Measurements from ENCODE around the gene GNG7.

Gene GNG7

GRCh38 chr19:2600914-2601870 is 101.3 kb downstream of the GNG7 start:
- Histone ChIP-seq H3K9me3 (ENCODE audit: control insufficient read depth, insufficient read depth, low read length) (no peaks in the 10 kb centered on the region), H3K4me3 (ENCODE audit: low read length) (no peak overlapping the region), H3K4me1 (ENCODE audit: control insufficient read depth, insufficient read depth, low read length) (no peaks in the 10 kb centered on the region), H3K27ac (ENCODE audit: low read length) (no peak overlapping the region), H3K27me3 (ENCODE audit: control insufficient read depth, insufficient read depth, low read length) (no peaks in the 10 kb centered on the region), H3K36me3 (ENCODE audit: control insufficient read depth, insufficient read depth, low read length) (no peaks in the 10 kb centered on the region)
- WGBS (ENCODE audit: insufficient coverage, insufficient read length), result no CpG with 5 or more reads among the region's 20 CpGs
- DNase-seq (ENCODE audit: low read depth, low spot score), result no peak

GRCh38 chr19:2594319-2594718 is 108.2 kb downstream of the GNG7 start:
- no peaks in the 10 kb centered on the region for H3K27me3 ChIP-seq (ENCODE audit: control insufficient read depth, insufficient read depth, low read length)
- no peak overlapping the region for H3K27ac ChIP-seq (ENCODE audit: low read length)
- no peaks in the 10 kb centered on the region for H3K36me3 ChIP-seq (ENCODE audit: control insufficient read depth, insufficient read depth, low read length)
- no peaks in the 10 kb centered on the region for H3K4me1 ChIP-seq (ENCODE audit: control insufficient read depth, insufficient read depth, low read length)
- WGBS (ENCODE audit: insufficient coverage, insufficient read length), result no CpG with 5 or more reads among the region's 7 CpGs
- no peak for DNase-seq (ENCODE audit: low read depth, low spot score)
- no peak overlapping the region for H3K4me3 ChIP-seq (ENCODE audit: low read length)
- no peaks in the 10 kb centered on the region for H3K9me3 ChIP-seq (ENCODE audit: control insufficient read depth, insufficient read depth, low read length)

- Histone ChIP-seq H3K9me3 (ENCODE audit: control insufficient read depth, insufficient read depth, low read length) (no peaks in the 10 kb centered on the region), H3K4me3 (ENCODE audit: low read length) (no peak overlapping the region), H3K27me3 (ENCODE audit: control insufficient read depth, insufficient read depth, low read length) (no peaks in the 10 kb centered on the region), H3K27ac (ENCODE audit: low read length) (no peak overlapping the region), H3K4me1 (ENCODE audit: control insufficient read depth, insufficient read depth, low read length) (no peaks in the 10 kb centered on the region), H3K36me3 (ENCODE audit: control insufficient read depth, insufficient read depth, low read length) (no peaks in the 10 kb centered on the region)
- no CpG with 5 or more reads among the region's 4 CpGs for WGBS (ENCODE audit: insufficient coverage, insufficient read length)
- no peak for DNase-seq (ENCODE audit: low read depth, low spot score)
Observed at GRCh38 chr19:2592824-2593223, 109.7 kb downstream of the GNG7 start.

- no peaks in the 10 kb centered on the region for H3K27me3 ChIP-seq (ENCODE audit: control insufficient read depth, insufficient read depth, low read length)
- no peak for DNase-seq (ENCODE audit: low read depth, low spot score)
- no peaks in the 10 kb centered on the region for H3K36me3 ChIP-seq (ENCODE audit: control insufficient read depth, insufficient read depth, low read length)
- H3K27ac ChIP-seq (ENCODE audit: low read length), result no peak overlapping the region
- peaks cover 6% of the 10 kb centered on the region; the same call in 1 of the 2 replicates for H3K4me1 ChIP-seq (ENCODE audit: control insufficient read depth, insufficient read depth, low read length)
- no CpG with 5 or more reads among the region's 3 CpGs for WGBS (ENCODE audit: insufficient coverage, insufficient read length)
- H3K4me3 ChIP-seq (ENCODE audit: low read length), result no peak overlapping the region
- H3K9me3 ChIP-seq (ENCODE audit: control insufficient read depth, insufficient read depth, low read length), result no peaks in the 10 kb centered on the region
Observed at GRCh38 chr19:2591537-2592291, 110.8 kb downstream of the GNG7 start.

GRCh38 chr19:2590630-2591399 is 111.7 kb downstream of the GNG7 start:
- H3K4me3 ChIP-seq (ENCODE audit: low read length), result no peak overlapping the region
- H3K9me3 ChIP-seq (ENCODE audit: control insufficient read depth, insufficient read depth, low read length), result no peaks in the 10 kb centered on the region
- 100% methylated on average over 1 of the region's 9 CpGs for WGBS (ENCODE audit: insufficient coverage, insufficient read length)

GRCh38 chr19:2589441-2589840 is 113.1 kb downstream of the GNG7 start:
- Histone ChIP-seq H3K4me3 (ENCODE audit: low read length) (no peak overlapping the region), H3K27me3 (ENCODE audit: control insufficient read depth, insufficient read depth, low read length) (no peaks in the 10 kb centered on the region), H3K4me1 (ENCODE audit: control insufficient read depth, insufficient read depth, low read length) (peaks cover 7% of the 10 kb centered on the region; the same call in 1 of the 2 replicates), H3K27ac (ENCODE audit: low read length) (no peak overlapping the region), H3K36me3 (ENCODE audit: control insufficient read depth, insufficient read depth, low read length) (no peaks in the 10 kb centered on the region), H3K9me3 (ENCODE audit: control insufficient read depth, insufficient read depth, low read length) (no peaks in the 10 kb centered on the region)
- no peak for DNase-seq (ENCODE audit: low read depth, low spot score)
- no CpG with 5 or more reads among the region's 10 CpGs for WGBS (ENCODE audit: insufficient coverage, insufficient read length)

More at GRCh38 chr19:2590630-2591399, 111.7 kb downstream of the GNG7 start:
- Histone ChIP-seq H3K4me1 (ENCODE audit: control insufficient read depth, insufficient read depth, low read length) (peaks cover 7% of the 10 kb centered on the region; the same call in 1 of the 2 replicates), H3K36me3 (ENCODE audit: control insufficient read depth, insufficient read depth, low read length) (no peaks in the 10 kb centered on the region), H3K27ac (ENCODE audit: low read length) (no peak overlapping the region), H3K27me3 (ENCODE audit: control insufficient read depth, insufficient read depth, low read length) (no peaks in the 10 kb centered on the region)
- no peak for DNase-seq (ENCODE audit: low read depth, low spot score)

GRCh38 chr19:2588081-2588777 is 114.3 kb downstream of the GNG7 start:
- H3K9me3 ChIP-seq (ENCODE audit: control insufficient read depth, insufficient read depth, low read length), result no peaks in the 10 kb centered on the region
- no peak overlapping the region for H3K4me3 ChIP-seq (ENCODE audit: low read length)
- no peak for DNase-seq (ENCODE audit: low read depth, low spot score)
- H3K27ac ChIP-seq (ENCODE audit: low read length), result no peak overlapping the region
- no CpG with 5 or more reads among the region's 30 CpGs for WGBS (ENCODE audit: insufficient coverage, insufficient read length)
- H3K27me3 ChIP-seq (ENCODE audit: control insufficient read depth, insufficient read depth, low read length), result no peaks in the 10 kb centered on the region
- H3K36me3 ChIP-seq (ENCODE audit: control insufficient read depth, insufficient read depth, low read length), result no peaks in the 10 kb centered on the region
- peaks cover 7% of the 10 kb centered on the region; the same call in 1 of the 2 replicates for H3K4me1 ChIP-seq (ENCODE audit: control insufficient read depth, insufficient read depth, low read length)

GRCh38 chr19:2587001-2587719 is 115.3 kb downstream of the GNG7 start:
- Histone ChIP-seq H3K4me1 (ENCODE audit: control insufficient read depth, insufficient read depth, low read length) (peaks cover 7% of the 10 kb centered on the region; the same call in 1 of the 2 replicates), H3K36me3 (ENCODE audit: control insufficient read depth, insufficient read depth, low read length) (no peaks in the 10 kb centered on the region), H3K4me3 (ENCODE audit: low read length) (no peak overlapping the region), H3K27me3 (ENCODE audit: control insufficient read depth, insufficient read depth, low read length) (no peaks in the 10 kb centered on the region), H3K27ac (ENCODE audit: low read length) (no peak overlapping the region), H3K9me3 (ENCODE audit: control insufficient read depth, insufficient read depth, low read length) (no peaks in the 10 kb centered on the region)
- no CpG with 5 or more reads among the region's 32 CpGs for WGBS (ENCODE audit: insufficient coverage, insufficient read length)
- DNase-seq (ENCODE audit: low read depth, low spot score), result no peak

- no CpG with 5 or more reads among the region's 9 CpGs for WGBS (ENCODE audit: insufficient coverage, insufficient read length)
- DNase-seq (ENCODE audit: low read depth, low spot score), result no peak
- Histone ChIP-seq H3K27ac (ENCODE audit: low read length) (no peak overlapping the region), H3K4me3 (ENCODE audit: low read length) (no peak overlapping the region), H3K4me1 (ENCODE audit: control insufficient read depth, insufficient read depth, low read length) (peaks cover 7% of the 10 kb centered on the region; the same call in 1 of the 2 replicates), H3K36me3 (ENCODE audit: control insufficient read depth, insufficient read depth, low read length) (no peaks in the 10 kb centered on the region), H3K27me3 (ENCODE audit: control insufficient read depth, insufficient read depth, low read length) (no peaks in the 10 kb centered on the region), H3K9me3 (ENCODE audit: control insufficient read depth, insufficient read depth, low read length) (no peaks in the 10 kb centered on the region)
Observed at GRCh38 chr19:2586196-2586595, 116.3 kb downstream of the GNG7 start.

Measured in iPS DF 6.9 (cell line).